ENCODE data around the gene COQ8A.
"Not testable (repeated sequence)": the region's sequence is repeated elsewhere in the genome, so short reads cannot be mapped to it uniquely, and the experiment has no call there.

The COQ8A gene

GRCh38 chr1:226985839-226986463 lies 45.9 kb downstream of the COQ8A start:
- no peak for DNase-seq

DNA sequence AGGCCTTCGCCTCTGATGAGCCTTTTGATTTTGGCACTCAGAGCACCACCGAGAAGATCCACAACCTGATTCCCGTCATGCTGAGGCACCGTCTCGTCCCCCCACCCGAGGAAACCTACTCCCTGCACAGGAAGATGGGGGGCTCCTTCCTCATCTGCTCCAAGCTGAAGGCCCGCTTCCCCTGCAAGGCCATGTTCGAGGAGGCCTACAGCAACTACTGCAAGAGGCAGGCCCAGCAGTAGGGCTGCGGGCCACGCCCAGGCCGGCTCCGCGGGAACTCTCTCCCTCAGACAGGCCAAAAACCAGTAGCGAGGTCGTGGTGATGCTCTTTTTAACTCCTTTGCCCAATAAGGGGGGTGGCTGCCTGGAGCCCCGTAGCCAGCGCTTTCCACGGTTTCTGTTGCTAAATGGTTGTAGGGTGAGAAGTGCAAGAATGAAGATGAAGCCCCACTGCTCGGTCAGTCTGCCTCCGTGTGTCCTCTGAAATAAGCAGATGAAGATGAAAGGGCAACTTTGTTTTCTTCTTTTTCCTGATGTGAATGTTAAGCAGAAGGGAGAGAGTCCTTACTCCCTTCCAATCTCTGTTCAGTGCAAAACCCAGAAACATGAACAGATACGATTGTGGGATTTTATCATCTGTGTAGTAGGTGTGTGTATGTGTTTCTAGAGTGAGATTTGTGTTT lies 46.5 kb downstream of the COQ8A start:
- DNase-seq: no peak

DNA sequence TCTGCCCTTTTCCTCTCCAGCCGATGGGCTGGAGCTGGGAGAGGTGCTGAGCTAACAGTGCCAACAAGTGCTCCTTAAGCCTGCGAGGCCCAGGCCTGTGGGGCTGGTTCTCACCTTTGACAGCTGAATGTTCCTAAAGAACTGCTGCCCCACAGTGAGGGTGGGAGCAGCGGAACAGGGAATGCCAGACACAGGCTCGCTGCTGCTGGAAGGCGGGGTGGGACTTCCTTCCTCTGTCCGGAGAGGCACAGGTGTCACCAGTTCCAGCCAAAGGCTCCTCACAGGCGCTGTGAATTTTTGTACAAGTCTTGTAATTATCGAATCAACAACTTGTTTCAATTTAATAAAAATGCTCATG lies 47.1 kb downstream of the COQ8A start:
- DNase-seq: no peak

GRCh38 chr1:226987623-226988333 lies 47.7 kb downstream of the COQ8A start:
- no peak for DNase-seq

- peak in 1 of 3 experiments; percentile 25 for DNase-seq
Measured at GRCh38 chr1:226988334-226988666, 48.2 kb downstream of the COQ8A start.

DNA sequence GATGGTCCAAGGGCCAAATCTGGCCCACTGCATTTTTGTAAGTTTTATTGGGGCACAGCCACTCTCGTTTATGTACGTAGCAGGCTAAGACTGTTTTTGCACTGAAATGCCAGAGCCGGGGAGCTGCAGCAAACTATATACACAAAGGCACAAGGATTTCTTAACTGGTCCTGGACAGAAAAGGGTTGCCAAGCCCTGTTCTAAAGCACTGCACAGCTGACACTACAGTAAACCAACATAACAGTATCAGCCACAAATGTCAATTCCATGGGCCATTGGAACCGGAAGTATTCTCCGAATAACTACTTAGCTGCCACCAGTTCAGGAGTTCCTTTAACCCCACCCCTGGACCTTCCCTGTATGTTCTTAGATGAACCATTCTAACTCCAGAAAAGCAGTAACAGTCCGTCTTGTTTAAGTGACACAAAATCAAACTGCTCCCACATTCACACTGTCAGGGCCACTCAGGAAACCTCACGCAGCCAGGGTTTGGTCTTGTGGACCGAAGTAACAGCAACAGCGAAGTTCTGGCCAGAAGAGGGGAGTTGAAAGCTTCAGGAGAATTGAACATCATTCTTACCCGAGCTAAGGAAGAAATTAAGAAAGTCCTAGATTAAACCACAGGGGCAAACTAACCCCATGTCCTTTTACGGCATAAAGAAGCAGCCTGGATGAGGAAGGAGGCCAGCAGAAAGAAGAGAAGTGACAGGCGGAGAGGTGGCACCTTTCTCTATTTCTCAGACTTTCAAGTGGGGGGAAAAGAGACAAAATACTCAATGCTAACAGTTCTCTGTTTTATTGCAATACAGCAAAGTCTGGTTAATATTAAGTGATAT lies 49.2 kb downstream of the COQ8A start:
- DNase-seq: no peak

- no peak for DNase-seq
Measured at GRCh38 chr1:226990133-226990716, 50.1 kb downstream of the COQ8A start.

GRCh38 chr1:226991920-226992319 lies 51.8 kb downstream of the COQ8A start:
- no peak for DNase-seq

- no peak for DNase-seq
Measured at GRCh38 chr1:226993814-226994585, 53.9 kb downstream of the COQ8A start.

DNA sequence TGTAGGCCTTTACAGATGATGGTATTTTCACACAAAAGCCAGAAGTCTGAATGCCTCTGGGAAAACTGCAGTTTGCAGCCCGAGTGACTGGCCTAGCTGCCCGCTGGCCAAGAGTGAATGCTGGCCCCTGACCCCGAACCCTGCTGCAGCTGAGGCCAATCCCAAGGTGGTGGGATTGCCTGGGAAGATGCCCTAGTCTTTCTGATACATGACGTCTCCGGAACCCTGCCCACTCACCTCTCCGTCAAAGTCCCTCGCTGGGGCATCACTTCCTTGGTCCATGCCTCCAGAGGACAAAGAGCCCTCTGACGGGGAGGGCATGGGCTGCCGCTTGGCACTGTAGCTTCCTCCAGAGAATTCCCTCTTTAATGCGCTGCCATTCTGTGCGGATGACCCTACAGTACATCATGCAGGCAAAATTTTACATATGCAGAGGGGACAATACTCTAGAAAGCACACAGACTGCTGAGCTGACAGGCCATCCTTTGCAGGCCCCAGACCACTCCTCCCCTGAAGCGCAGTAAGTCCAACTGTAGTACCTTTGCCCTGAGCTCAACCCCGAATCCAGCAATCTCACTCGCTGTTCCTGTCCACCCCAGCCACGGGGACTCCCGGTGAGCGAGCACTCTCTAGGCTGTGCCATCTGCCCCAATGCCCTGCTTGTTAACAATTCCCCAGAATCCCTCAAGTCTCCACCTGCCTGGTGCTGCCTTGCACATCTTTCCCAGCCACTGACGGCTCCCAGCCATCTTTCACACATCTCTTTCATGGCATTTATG lies 54.7 kb downstream of the COQ8A start:
- no peak for DNase-seq

DNA sequence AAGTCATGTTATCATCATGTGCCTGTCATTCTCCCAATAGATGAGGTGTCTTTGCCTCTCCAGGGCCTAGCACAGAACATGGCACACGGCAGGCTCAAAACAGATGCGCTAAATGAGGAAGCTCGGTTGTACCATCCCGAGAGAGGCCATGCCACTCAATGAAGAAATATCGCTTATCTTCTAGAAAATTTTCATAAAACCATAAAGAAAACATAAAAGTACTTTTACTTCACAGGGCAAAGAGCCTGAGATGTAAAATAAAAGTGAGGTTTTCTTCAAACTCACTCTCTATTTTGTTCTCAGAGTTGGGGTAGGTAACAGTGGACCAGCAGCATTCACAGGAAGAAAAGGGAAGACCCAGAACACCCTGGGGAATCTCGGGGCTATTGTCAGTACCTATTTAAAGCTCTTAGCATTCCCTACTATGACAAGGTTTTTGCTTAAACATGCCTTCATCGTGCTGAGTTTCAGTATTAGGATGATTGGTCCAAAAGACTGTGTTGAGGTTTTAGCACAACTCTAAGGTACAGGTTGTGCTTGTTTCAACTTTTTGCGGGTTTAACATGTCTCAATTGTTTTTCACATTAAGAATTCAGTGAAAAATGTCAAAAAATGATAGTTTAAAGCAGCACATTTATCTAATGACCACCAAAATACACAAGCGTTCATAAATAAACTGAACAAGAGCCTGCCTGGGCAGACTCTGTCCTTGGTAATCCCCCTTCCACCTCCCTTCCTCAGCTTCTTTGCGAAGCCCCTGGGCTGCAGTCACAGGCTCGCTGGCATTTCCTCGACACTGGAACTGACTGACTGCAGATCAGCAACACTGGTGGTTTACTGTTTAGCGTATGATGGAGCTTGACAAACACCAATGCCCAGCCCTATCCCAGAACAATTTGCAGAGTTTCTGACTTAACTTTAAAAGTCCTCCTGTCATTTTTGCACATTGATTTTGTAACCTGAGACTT lies 55.6 kb downstream of the COQ8A start:
- DNase-seq: no peak

GRCh38 chr1:226999579-226999978 lies 59.5 kb downstream of the COQ8A start:
- not testable (repeated sequence) for DNase-seq

- DNase-seq: no peak
Measured at GRCh38 chr1:227002531-227003049, 62.5 kb downstream of the COQ8A start.

- DNase-seq: no peak
Measured at GRCh38 chr1:227003165-227003564, 63.1 kb downstream of the COQ8A start.

DNA sequence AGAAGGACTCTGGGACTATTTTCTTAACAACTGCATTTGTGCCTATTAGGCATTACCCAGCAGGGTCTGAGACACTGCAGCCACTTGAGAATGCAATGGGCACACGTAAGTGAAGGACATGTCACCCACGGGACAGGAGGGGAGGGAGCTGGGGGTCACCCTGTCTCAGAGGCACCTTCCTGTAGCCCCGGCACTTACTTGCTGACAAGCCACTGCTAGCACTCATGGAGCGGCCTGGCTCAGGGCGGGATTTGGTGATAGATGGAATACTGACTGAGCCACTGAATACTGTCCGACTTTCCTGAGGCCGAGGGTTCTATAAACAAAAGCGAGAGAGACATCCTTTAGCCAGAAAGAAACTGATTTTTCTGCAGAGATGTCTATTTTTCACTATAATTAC lies 64.7 kb downstream of the COQ8A start:
- DNase-seq: no peak

GRCh38 chr1:227006226-227006796 lies 66.2 kb downstream of the COQ8A start:
- DNase-seq: no peak

DNA sequence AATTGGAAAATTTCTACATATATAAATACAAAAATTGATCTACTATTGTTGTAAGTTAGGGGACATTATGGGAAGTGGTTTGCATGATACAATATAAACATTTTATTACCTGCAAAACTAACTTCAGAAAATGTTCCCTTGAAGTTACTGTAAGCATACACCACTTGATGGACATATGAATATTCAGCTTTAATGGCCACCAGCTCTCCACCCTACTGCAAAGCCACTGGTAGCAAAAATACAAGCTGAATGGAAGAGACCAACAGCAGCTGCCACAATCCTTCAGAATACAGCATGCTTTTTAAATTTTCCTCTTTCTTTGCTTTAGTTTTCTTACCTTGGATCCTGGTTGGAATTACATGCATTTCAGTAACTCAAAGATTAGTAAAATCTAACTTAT lies 69.8 kb downstream of the COQ8A start:
- DNase-seq: no peak

GRCh38 chr1:227010645-227011044 lies 70.6 kb downstream of the COQ8A start:
- no peak for DNase-seq

GRCh38 chr1:227016990-227017389 lies 76.9 kb downstream of the COQ8A start:
- no peak for DNase-seq

DNA sequence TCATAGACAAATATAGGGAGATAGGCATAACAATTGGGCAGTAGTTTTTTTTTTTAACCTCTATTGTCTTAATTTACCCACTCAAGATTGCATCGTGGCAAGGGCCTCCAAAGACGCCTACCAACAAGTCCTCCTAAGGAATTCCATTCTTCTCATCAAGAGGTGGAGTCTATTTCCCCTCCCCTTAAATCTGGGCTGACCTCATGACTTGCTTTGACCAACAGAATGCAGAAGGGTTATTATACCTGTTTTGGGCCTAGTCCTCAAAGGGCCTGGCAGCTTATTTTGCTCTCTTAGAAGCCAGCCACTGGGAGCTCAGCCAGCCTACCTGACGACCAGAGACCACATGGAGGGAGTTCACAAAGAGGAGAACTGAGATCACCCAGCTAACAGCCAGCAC lies 92.3 kb downstream of the COQ8A start:
- DNase-seq: no peak
